OCI-LY1 (cell line): ENCODE results near the gene CELF2.

Experiments used
- H2AFZ ChIP-seq: fragments of 200-600 bp; sonication (generic), shearing (Covaris generic); 2 replicates; pipeline ENCODE4 v1.6.0; 2014; ENCODE audit warnings: antibody characterized with exemption, mild to moderate bottlenecking, low read length
- H3F3A ChIP-seq: fragments of 200-600 bp; sonication (generic), shearing (Covaris generic); 2 replicates; pipeline ENCODE4 v1.6.0; 2014; ENCODE audit warnings: mild to moderate bottlenecking, antibody characterized with exemption, low read length, moderate library complexity; ENCODE audit not compliant: insufficient read depth
- H3K27ac ChIP-seq: fragments of 200-600 bp; sonication (generic); 2 replicates; pipeline ENCODE4 v1.5.1; 2014; ENCODE audit warnings: low read length, mixed run types, mild to moderate bottlenecking, low read depth; ENCODE audit not compliant: poor library complexity, severe bottlenecking
- H3K27me3 ChIP-seq: fragments of 200-600 bp; sonication (generic); 2 replicates; pipeline ENCODE4 v1.6.0; 2014; ENCODE audit warnings: antibody characterized with exemption, mild to moderate bottlenecking, low read length, moderate library complexity; ENCODE audit not compliant: insufficient read depth
- H3K36me3 ChIP-seq: fragments of 200-600 bp; sonication (generic); 2 replicates; pipeline ENCODE4 v1.6.1; 2014; ENCODE audit warnings: mild to moderate bottlenecking, antibody characterized with exemption, low read length, moderate library complexity, mixed read lengths; ENCODE audit not compliant: insufficient read depth
- H3K4me1 ChIP-seq: fragments of 200-600 bp; sonication (generic); 2 replicates; pipeline ENCODE4 v1.5.1; 2014; ENCODE audit warnings: mild to moderate bottlenecking, low read length, moderate library complexity; ENCODE audit not compliant: insufficient read depth, severe bottlenecking
- H3K4me2 ChIP-seq: fragments of 200-600 bp; sonication (generic), shearing (Covaris generic); 2 replicates; pipeline ENCODE4 v1.6.1; 2014; ENCODE audit warnings: low read length
- H3K4me3 ChIP-seq: fragments of 200-600 bp; sonication (generic); 2 replicates; pipeline ENCODE4 v1.5.1; 2014; ENCODE audit warnings: low read length, low read depth, mild to moderate bottlenecking, mixed read lengths; ENCODE audit not compliant: poor library complexity, severe bottlenecking
- H3K79me2 ChIP-seq: fragments of 200-600 bp; shearing (Covaris generic); 2 replicates; pipeline ENCODE4 v1.6.1; 2016; ENCODE audit warnings: mixed run types, low read length, mixed read lengths; ENCODE audit not compliant: insufficient read depth
- H3K9ac ChIP-seq: fragments of 200-600 bp; sonication (generic), shearing (Covaris generic); 2 replicates; pipeline ENCODE4 v1.6.1; 2014; ENCODE audit warnings: mild to moderate bottlenecking, low read length, mixed read lengths
- H3K9me2 ChIP-seq: fragments of 200-600 bp; sonication (generic), shearing (Covaris generic); 2 replicates; pipeline ENCODE4 v1.6.1; 2014; ENCODE audit warnings: low read depth, mild to moderate bottlenecking, low read length, mixed read lengths
- H3K9me3 ChIP-seq: fragments of 200-600 bp; shearing (Covaris generic); 2 replicates; pipeline ENCODE4 v1.6.1; 2014; ENCODE audit warnings: low read length, mixed read lengths
- H4K20me1 ChIP-seq: fragments of 200-600 bp; sonication (generic), shearing (Covaris generic); 2 replicates; pipeline ENCODE4 v1.6.0; 2016; ENCODE audit warnings: mild to moderate bottlenecking, low read length; ENCODE audit not compliant: insufficient read depth
- EZH2 ChIP-seq: fragments of 200-600 bp; sonication (generic), shearing (Covaris generic); IDR thresholded peaks from 2 replicates; pipeline ENCODE4 v1.8.0; 2017; ENCODE audit warnings: borderline replicate concordance, mixed run types, mild to moderate bottlenecking, antibody characterized with exemption, low read length, moderate library complexity, mixed read lengths
- TF ChIP-seq, protein P1 (sequence below): fragments of 200-600 bp; sonication (generic), shearing (Covaris generic); IDR thresholded peaks from 2 replicates; pipeline ENCODE4 v1.5.1; 2017; ENCODE audit warnings: mild to moderate bottlenecking, antibody characterized with exemption, low read length, moderate library complexity, mixed read lengths

Gene CELF2

DNA sequence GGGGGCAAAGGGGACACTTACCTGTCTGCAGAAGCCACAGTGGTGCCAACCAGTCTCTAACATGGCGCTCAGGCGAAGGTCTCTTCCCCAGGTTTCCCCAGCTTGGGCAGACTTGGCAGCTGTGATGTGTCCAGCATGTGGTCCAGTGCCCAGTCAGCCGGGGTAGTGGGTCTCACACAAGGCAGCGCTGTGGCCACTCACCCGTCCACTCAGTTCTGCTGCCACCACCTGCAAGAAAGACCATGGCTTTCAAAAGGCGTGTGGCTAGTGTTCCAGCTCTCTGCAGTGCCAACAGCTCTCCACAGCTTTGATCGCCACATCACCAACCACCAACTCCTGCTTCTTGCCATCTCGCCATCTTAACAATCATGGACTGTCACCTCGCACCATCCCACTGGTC, 334.1 kb downstream of the CELF2 start:
- no peaks in the 10 kb centered on the region for H3K9me2 ChIP-seq
- TF ChIP-seq, protein P1, sequence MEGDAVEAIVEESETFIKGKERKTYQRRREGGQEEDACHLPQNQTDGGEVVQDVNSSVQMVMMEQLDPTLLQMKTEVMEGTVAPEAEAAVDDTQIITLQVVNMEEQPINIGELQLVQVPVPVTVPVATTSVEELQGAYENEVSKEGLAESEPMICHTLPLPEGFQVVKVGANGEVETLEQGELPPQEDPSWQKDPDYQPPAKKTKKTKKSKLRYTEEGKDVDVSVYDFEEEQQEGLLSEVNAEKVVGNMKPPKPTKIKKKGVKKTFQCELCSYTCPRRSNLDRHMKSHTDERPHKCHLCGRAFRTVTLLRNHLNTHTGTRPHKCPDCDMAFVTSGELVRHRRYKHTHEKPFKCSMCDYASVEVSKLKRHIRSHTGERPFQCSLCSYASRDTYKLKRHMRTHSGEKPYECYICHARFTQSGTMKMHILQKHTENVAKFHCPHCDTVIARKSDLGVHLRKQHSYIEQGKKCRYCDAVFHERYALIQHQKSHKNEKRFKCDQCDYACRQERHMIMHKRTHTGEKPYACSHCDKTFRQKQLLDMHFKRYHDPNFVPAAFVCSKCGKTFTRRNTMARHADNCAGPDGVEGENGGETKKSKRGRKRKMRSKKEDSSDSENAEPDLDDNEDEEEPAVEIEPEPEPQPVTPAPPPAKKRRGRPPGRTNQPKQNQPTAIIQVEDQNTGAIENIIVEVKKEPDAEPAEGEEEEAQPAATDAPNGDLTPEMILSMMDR: no peak
- no peak for TF ChIP-seq EZH2

DNA sequence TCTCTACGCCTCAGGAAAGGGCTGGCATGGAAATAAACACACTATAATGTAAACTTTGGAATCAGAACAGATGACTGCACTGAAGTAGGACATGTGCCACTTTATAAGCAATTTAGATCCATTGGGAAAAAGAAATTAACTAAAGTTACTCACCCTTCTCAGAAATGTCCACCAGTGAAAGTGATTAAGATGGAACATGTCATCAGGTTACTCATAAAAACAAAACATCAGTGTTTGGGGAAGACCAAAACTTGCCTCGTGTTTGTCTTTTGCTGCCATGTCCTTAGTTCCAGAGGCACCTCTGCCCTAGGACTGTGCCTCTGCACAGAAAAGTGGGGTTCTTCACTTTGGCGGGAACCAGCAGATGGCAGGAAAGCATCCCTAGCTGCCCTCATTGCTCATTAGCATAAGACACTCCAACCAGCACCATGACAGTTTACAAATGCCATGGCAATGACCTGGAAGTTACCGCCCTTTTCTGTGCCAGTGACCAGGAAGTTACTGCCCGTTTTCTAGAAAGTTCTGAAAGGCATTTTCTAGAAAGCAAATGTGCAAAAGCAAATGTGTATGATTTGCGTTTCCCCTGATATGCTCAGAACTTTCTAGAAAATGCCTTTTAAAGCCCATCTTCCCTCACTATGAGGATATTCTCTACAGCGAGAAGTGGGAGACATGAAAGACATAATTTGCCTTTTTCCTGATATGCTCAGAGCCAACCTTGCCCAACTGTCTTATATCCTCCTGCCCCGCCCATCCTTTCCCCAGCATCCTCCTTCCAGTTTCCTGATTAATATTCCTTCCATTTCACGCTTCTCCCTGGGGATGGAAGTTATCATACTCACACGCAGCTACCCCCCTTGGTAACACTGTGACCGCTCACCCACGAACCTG, 335.6 kb downstream of the CELF2 start:
- H3K36me3 ChIP-seq: no peaks in the 10 kb centered on the region
- no peaks in the 10 kb centered on the region for H3K27me3 ChIP-seq
- H3K27ac ChIP-seq: no peak overlapping the region
- no peaks in the 10 kb centered on the region for H3K9me3 ChIP-seq
- no peaks in the 10 kb centered on the region for H3K4me1 ChIP-seq
- H3K4me3 ChIP-seq: no peak overlapping the region
- no peaks in the 10 kb centered on the region for H3K9me2 ChIP-seq
- H4K20me1 ChIP-seq: no peaks in the 10 kb centered on the region
- H3K9ac ChIP-seq: no peak overlapping the region
- H3K4me2 ChIP-seq: no peak overlapping the region
- H2AFZ ChIP-seq: no peak overlapping the region
- no peaks in the 10 kb centered on the region for H3K79me2 ChIP-seq
- TF ChIP-seq, protein P1: no peak
- TF ChIP-seq EZH2: no peak
- no peaks in the 10 kb centered on the region for H3F3A ChIP-seq

More for the DNA sequence above, 334.1 kb downstream of the CELF2 start:
- Histone ChIP-seq H3F3A (no peaks in the 10 kb centered on the region), H3K36me3 (no peaks in the 10 kb centered on the region), H3K9ac (no peak overlapping the region), H3K27ac (no peak overlapping the region), H3K27me3 (no peaks in the 10 kb centered on the region), H3K4me2 (no peak overlapping the region), H3K79me2 (no peaks in the 10 kb centered on the region), H3K9me3 (no peaks in the 10 kb centered on the region), H3K4me3 (no peak overlapping the region), H2AFZ (no peak overlapping the region), H3K4me1 (no peaks in the 10 kb centered on the region), H4K20me1 (no peaks in the 10 kb centered on the region)

DNA sequence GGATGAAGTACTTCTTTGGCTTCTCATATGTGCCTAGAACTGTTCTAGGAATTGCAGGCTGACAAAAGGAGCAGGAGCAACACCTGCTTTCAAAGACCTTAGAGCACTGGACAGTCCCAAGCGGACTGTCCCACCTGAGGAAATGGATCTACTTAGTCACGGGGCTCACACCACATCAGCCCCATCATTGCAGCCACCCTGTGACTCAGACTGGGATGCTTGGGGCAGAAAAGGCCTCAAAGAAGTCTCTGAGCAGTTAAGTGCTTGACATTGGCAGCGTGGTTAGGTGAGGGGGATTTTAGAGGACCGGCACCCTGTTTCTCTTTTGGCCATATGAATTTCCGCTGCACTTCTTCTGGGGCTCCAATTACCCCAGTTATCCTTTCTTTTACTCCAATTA, 337.2 kb downstream of the CELF2 start:
- H3K4me3 ChIP-seq: no peak overlapping the region
- no peak overlapping the region for H3K9ac ChIP-seq
- H3K27ac ChIP-seq: no peak overlapping the region
- H4K20me1 ChIP-seq: no peaks in the 10 kb centered on the region
- H2AFZ ChIP-seq: no peak overlapping the region
- no peaks in the 10 kb centered on the region for H3K9me3 ChIP-seq
- no peak overlapping the region for H3K4me2 ChIP-seq
- H3K9me2 ChIP-seq: no peaks in the 10 kb centered on the region
- TF ChIP-seq, protein P1: no peak
- TF ChIP-seq EZH2: no peak
- no peaks in the 10 kb centered on the region for H3K27me3 ChIP-seq
- H3K4me1 ChIP-seq: no peaks in the 10 kb centered on the region
- H3K79me2 ChIP-seq: no peaks in the 10 kb centered on the region
- no peaks in the 10 kb centered on the region for H3F3A ChIP-seq
- H3K36me3 ChIP-seq: no peaks in the 10 kb centered on the region
